ENCODE results near the gene NVL. TPM values are rescaled to one million over a fixed set of nuclear protein-coding genes. Genes with fewer than 3 reads are reported as not detected.
A peak's percentile ranks its signal among the peaks of the same experiment; 100 is the strongest.

NVL gene
- total RNA-seq, 2 donors from 2014 or later = 23.9 to 29.7 TPM

GRCh38 chr1:224253721-224254120 is 76.3 kb downstream of the NVL start:
- Histone ChIP-seq H3K4me1 (replicated peaks) (no peaks in the 10 kb centered on the region), H3K27me3 (replicated peaks; ENCODE audit: insufficient read depth) (no peaks in the 10 kb centered on the region), H3K9me3 (no peaks in the 10 kb centered on the region), H3K4me3 (no peak overlapping the region), H3K27ac (no peak overlapping the region), H3K36me3 (peaks cover 0 to 6% of the 10 kb centered on the region in 2 donors)
- intact Hi-C loops (cut with DNase I) = no loop called here
- TF ChIP-seq POLR2A (IDR thresholded peaks at IDR 0.05) = no peak
- TF ChIP-seq POLR2AphosphoS5 (IDR thresholded peaks at IDR 0.05) = no peak
- TF ChIP-seq CTCF (IDR thresholded peaks at IDR 0.05) = no peak
- no peak for DNase-seq (ENCODE audit: low spot score)
- 89% methylated on average over 1 of the region's 1 CpG for WGBS

- Histone ChIP-seq H3K4me3 (no peak overlapping the region), H3K4me1 (replicated peaks) (no peaks in the 10 kb centered on the region), H3K27me3 (replicated peaks; ENCODE audit: insufficient read depth) (no peaks in the 10 kb centered on the region), H3K36me3 (peaks cover 0 to 6% of the 10 kb centered on the region in 2 donors), H3K27ac (no peak overlapping the region), H3K9me3 (no peaks in the 10 kb centered on the region)
- no peak for DNase-seq (ENCODE audit: low spot score)
- TF ChIP-seq POLR2AphosphoS5 (IDR thresholded peaks at IDR 0.05) = no peak
- TF ChIP-seq CTCF (IDR thresholded peaks at IDR 0.05) = no peak
- no peak for TF ChIP-seq POLR2A (IDR thresholded peaks at IDR 0.05)
- intact Hi-C loops (cut with DNase I) = no loop called here
Measured at GRCh38 chr1:224252479-224252878, 77.5 kb downstream of the NVL start.

GRCh38 chr1:224251741-224252146 is 78.2 kb downstream of the NVL start:
- intact Hi-C loops (cut with DNase I) = no loop called here

GRCh38 chr1:224245188-224245587 is 84.8 kb downstream of the NVL start:
- Histone ChIP-seq H3K9me3 (no peaks in the 10 kb centered on the region), H3K27ac (no peak overlapping the region), H3K4me1 (replicated peaks) (no peaks in the 10 kb centered on the region), H3K27me3 (replicated peaks; ENCODE audit: insufficient read depth) (no peaks in the 10 kb centered on the region), H3K4me3 (no peak overlapping the region), H3K36me3 (peaks cover 0 to 6% of the 10 kb centered on the region in 2 donors)
- intact Hi-C loops (cut with DNase I) = no loop called here
- TF ChIP-seq POLR2AphosphoS5 (IDR thresholded peaks at IDR 0.05) (peak; percentile 37), POLR2A (IDR thresholded peaks at IDR 0.05) (no peak)
- no peak for DNase-seq (ENCODE audit: low spot score)
- 33% methylated on average over 1 of the region's 1 CpG for WGBS

More at GRCh38 chr1:224251741-224252146, 78.2 kb downstream of the NVL start:
- Histone ChIP-seq H3K27me3 (replicated peaks; ENCODE audit: insufficient read depth) (no peaks in the 10 kb centered on the region), H3K27ac (no peak overlapping the region), H3K4me1 (replicated peaks) (no peaks in the 10 kb centered on the region), H3K36me3 (peaks cover 0 to 6% of the 10 kb centered on the region in 2 donors), H3K9me3 (no peaks in the 10 kb centered on the region), H3K4me3 (no peak overlapping the region)
- 87% methylated on average over 5 of the region's 5 CpGs for WGBS
- no peak for DNase-seq (ENCODE audit: low spot score)
- TF ChIP-seq CTCF (IDR thresholded peaks at IDR 0.05) (no peak), POLR2AphosphoS5 (IDR thresholded peaks at IDR 0.05) (no peak), POLR2A (IDR thresholded peaks at IDR 0.05) (no peak)

- no peak overlapping the region for H3K4me3 ChIP-seq
- no peaks in the 10 kb centered on the region for H3K4me1 ChIP-seq (replicated peaks)
- TF ChIP-seq POLR2AphosphoS5 (IDR thresholded peaks at IDR 0.05) (no peak), POLR2A (IDR thresholded peaks at IDR 0.05) (no peak), CTCF (IDR thresholded peaks at IDR 0.05) (no peak)
- DNase-seq (ENCODE audit: low spot score) = no peak
- no peaks in the 10 kb centered on the region for H3K27me3 ChIP-seq (replicated peaks; ENCODE audit: insufficient read depth)
- no peaks in the 10 kb centered on the region for H3K36me3 ChIP-seq
- no peak overlapping the region for H3K27ac ChIP-seq
- no peaks in the 10 kb centered on the region for H3K9me3 ChIP-seq
- 65% methylated on average over 3 of the region's 3 CpGs for WGBS
- intact Hi-C loops (cut with DNase I) = no loop called here
Measured at GRCh38 chr1:224238756-224239155, 91.2 kb downstream of the NVL start.
